ENCODE results near the gene IQSEC3.

The IQSEC3 gene

DNA sequence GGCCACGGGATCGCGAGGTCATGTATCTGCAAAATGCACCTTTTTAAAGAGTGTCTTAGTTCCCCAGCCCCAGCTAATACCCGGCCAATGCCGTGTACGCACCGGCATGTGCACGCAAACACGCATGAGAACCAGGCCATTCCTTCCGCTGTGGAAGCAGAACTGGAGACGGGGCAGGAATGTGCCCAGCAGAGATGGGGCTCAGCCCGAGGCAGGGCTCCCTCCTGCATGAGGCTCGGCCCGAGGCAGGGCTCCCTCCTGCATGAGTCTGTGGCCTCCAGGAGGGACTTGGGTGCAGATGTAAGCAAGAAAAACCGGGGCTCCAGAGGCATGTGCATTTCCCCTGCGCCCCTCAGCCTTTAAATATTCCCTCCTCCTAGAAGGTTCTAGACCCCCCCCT is 109.2 kb downstream of the IQSEC3 start:
- H3K9ac ChIP-seq (ENCODE audit: low read depth, low read length) = no peak overlapping the region
- no peak overlapping the region for H3K4me3 ChIP-seq (ENCODE audit: low read depth in 1 of 2, low read length in 2 of 2)
- H3K27me3 ChIP-seq (ENCODE audit: insufficient read depth, low read length, poor library complexity) = no peaks in the 10 kb centered on the region
- no peak overlapping the region for H3K4me2 ChIP-seq (ENCODE audit: insufficient read depth, low read length)
- no peak overlapping the region for H3K27ac ChIP-seq (ENCODE audit: low read length)
- no peaks in the 10 kb centered on the region for H4K20me1 ChIP-seq (ENCODE audit: insufficient read depth, low read length)
- DNase-seq (no peak), ATAC-seq (ENCODE audit: insufficient read depth, low read depth) (no peak)
- H3K4me1 ChIP-seq (ENCODE audit: insufficient read depth, low read length) = no peaks in the 10 kb centered on the region
- TF ChIP-seq, protein P1, sequence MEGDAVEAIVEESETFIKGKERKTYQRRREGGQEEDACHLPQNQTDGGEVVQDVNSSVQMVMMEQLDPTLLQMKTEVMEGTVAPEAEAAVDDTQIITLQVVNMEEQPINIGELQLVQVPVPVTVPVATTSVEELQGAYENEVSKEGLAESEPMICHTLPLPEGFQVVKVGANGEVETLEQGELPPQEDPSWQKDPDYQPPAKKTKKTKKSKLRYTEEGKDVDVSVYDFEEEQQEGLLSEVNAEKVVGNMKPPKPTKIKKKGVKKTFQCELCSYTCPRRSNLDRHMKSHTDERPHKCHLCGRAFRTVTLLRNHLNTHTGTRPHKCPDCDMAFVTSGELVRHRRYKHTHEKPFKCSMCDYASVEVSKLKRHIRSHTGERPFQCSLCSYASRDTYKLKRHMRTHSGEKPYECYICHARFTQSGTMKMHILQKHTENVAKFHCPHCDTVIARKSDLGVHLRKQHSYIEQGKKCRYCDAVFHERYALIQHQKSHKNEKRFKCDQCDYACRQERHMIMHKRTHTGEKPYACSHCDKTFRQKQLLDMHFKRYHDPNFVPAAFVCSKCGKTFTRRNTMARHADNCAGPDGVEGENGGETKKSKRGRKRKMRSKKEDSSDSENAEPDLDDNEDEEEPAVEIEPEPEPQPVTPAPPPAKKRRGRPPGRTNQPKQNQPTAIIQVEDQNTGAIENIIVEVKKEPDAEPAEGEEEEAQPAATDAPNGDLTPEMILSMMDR (IDR thresholded peaks at IDR 0.05; ENCODE audit: borderline replicate concordance, extremely low read depth, low read length, poor library complexity, severe bottlenecking) = no peak
- no peak for TF ChIP-seq EZH2 (IDR thresholded peaks at IDR 0.05; ENCODE audit: borderline replicate concordance, low read depth, low read length, severe bottlenecking)
- H2AFZ ChIP-seq (ENCODE audit: low read depth, low read length) = no peak overlapping the region
- no peaks in the 10 kb centered on the region for H3K36me3 ChIP-seq (ENCODE audit: insufficient read depth, low read length)
- H3K9me3 ChIP-seq (ENCODE audit: insufficient read depth, low read length, severe bottlenecking) = no peaks in the 10 kb centered on the region
- H3K79me2 ChIP-seq (ENCODE audit: insufficient read depth, low read length) = no peaks in the 10 kb centered on the region

DNA sequence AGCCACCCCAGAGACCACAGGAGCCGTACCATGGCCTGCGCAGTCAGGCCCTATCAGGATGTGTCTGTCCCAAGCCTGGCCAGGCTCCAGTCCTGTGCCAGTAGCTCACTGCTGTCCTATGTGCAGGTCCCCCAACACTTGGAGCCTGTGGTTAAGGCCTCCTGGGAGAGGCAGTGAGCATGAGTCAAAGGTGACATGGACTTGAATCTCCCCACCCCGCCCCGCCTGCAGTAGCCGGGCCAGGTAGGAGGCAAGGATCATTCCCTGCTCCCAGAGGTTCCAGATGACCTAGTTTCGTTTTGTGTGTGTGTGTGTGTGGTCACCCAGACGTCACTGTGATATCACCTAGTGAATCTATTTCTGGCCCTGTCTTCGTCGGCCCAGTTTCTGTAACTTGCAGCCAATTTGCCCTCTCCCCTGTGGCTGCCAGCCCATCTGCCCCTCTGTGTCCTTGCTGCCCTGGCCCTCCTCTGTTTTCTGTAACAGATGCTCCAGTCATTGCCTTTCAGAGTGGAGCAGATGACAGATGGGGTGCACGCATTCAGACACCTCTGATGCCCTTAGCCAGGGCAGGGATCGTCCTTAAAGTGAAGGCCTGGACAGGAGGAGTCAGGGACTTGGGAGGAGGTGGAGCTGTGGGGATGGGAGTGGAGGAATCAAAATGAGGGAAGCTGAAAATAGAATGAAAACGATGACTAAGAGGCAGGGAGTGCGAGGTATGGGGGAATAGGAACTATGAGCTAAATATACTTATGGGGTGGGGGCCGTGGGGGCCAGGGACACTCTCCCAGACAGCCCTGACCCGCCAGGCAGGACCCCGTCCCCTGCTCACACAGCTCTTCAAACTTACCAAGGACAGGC is 110.0 kb downstream of the IQSEC3 start:
- Histone ChIP-seq H3K9me3 (ENCODE audit: insufficient read depth, low read length, severe bottlenecking) (no peaks in the 10 kb centered on the region), H2AFZ (ENCODE audit: low read depth, low read length) (no peak overlapping the region), H3K27ac (ENCODE audit: low read length) (no peak overlapping the region), H3K9ac (ENCODE audit: low read depth, low read length) (no peak overlapping the region), H3K36me3 (ENCODE audit: insufficient read depth, low read length) (no peaks in the 10 kb centered on the region), H3K4me3 (ENCODE audit: low read depth in 1 of 2, low read length in 2 of 2) (no peak overlapping the region), H3K4me1 (ENCODE audit: insufficient read depth, low read length) (no peaks in the 10 kb centered on the region), H3K27me3 (ENCODE audit: insufficient read depth, low read length, poor library complexity) (no peaks in the 10 kb centered on the region), H3K4me2 (ENCODE audit: insufficient read depth, low read length) (no peak overlapping the region), H3K79me2 (ENCODE audit: insufficient read depth, low read length) (no peaks in the 10 kb centered on the region), H4K20me1 (ENCODE audit: insufficient read depth, low read length) (no peaks in the 10 kb centered on the region)
- no peak for TF ChIP-seq EZH2 (IDR thresholded peaks at IDR 0.05; ENCODE audit: borderline replicate concordance, low read depth, low read length, severe bottlenecking)
- TF ChIP-seq, protein P1 (IDR thresholded peaks at IDR 0.05; ENCODE audit: borderline replicate concordance, extremely low read depth, low read length, poor library complexity, severe bottlenecking) = no peak
- no peak for DNase-seq
- no peak for ATAC-seq (ENCODE audit: insufficient read depth, low read depth)

DNA sequence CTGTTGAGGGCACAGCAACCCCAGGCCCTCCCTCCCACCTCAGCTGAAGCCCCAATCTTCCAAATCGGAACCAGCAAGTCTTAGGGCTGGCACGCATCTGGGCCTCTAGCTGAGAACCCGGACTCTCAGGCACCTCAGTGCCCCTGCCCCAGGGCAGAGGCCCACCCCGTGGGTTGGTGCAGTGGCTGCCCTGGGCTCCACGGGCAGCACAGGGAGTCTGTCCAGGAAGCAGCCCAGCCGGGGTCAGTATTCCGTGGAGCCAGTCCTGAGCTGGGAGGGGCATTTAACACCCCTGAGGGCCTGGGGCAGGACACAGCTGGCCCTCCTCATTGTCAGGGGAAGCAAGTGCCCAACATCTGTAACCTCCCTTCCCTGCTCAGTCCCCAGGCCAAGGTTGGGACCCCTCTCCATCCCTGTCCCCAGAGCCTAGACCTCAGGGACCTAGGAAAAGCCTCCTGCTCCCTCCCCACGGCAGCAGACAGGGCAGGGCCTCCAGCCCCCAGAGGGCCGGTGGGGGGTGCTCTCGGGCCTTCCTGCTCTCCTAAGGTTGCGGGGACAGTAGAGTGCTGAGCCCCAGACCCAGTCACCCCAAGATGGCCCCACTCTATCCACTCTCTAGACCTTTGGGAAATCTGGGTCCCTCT is 110.9 kb downstream of the IQSEC3 start:
- no peaks in the 10 kb centered on the region for H3K36me3 ChIP-seq (ENCODE audit: insufficient read depth, low read length)
- no peak overlapping the region for H3K4me2 ChIP-seq (ENCODE audit: insufficient read depth, low read length)
- H2AFZ ChIP-seq (ENCODE audit: low read depth, low read length) = no peak overlapping the region
- no peaks in the 10 kb centered on the region for H3K79me2 ChIP-seq (ENCODE audit: insufficient read depth, low read length)
- no peaks in the 10 kb centered on the region for H3K27me3 ChIP-seq (ENCODE audit: insufficient read depth, low read length, poor library complexity)
- no peak overlapping the region for H3K27ac ChIP-seq (ENCODE audit: low read length)
- no peak overlapping the region for H3K4me3 ChIP-seq (ENCODE audit: low read depth in 1 of 2, low read length in 2 of 2)
- TF ChIP-seq EZH2 (IDR thresholded peaks at IDR 0.05; ENCODE audit: borderline replicate concordance, low read depth, low read length, severe bottlenecking) = no peak
- TF ChIP-seq, protein P1 (IDR thresholded peaks at IDR 0.05; ENCODE audit: borderline replicate concordance, extremely low read depth, low read length, poor library complexity, severe bottlenecking) = no peak
- H3K9me3 ChIP-seq (ENCODE audit: insufficient read depth, low read length, severe bottlenecking) = no peaks in the 10 kb centered on the region
- no peak overlapping the region for H3K9ac ChIP-seq (ENCODE audit: low read depth, low read length)
- H4K20me1 ChIP-seq (ENCODE audit: insufficient read depth, low read length) = no peaks in the 10 kb centered on the region
- no peaks in the 10 kb centered on the region for H3K4me1 ChIP-seq (ENCODE audit: insufficient read depth, low read length)
- DNase-seq (no peak), ATAC-seq (ENCODE audit: insufficient read depth, low read depth) (no peak)

All from DND-41 (cell line).